ENCODE results near the gene SCN3B. TPM values are rescaled to one million over a fixed set of nuclear protein-coding genes. Genes with fewer than 3 reads are reported as not detected.

The SCN3B gene
- total and polyA plus RNA-seq, 9 of the 15 experiments (the other 6 are each of a cell fraction or from before 2014, with no cell fraction given), result 0.01 to 0.15 (median 0.04) TPM; not detected in 6

GRCh38 chr11:123579482-123579812 lies 75.0 kb downstream of the SCN3B start:
- Histone ChIP-seq H3K4me1 (replicated peaks in 1 of 2; ENCODE audit: control insufficient read depth in 2 of 2, insufficient read depth in 2 of 2, low read length in 2 of 2) (peaks cover 0 to 10% of the 10 kb centered on the region in 2 experiments; a peak in 1 of 5 replicates), H2AFZ (ENCODE audit: low read depth, low read length) (no peak overlapping the region), H3K79me2 (ENCODE audit: control insufficient read depth, insufficient read depth, low read length) (no peaks in the 10 kb centered on the region), H4K20me1 (replicated peaks; ENCODE audit: control insufficient read depth, insufficient read depth, low read length) (peaks cover 4% of the 10 kb centered on the region; the same call in 1 of the 2 replicates), H3K9me1 (ENCODE audit: control insufficient read depth, insufficient read depth, low read length) (no peaks in the 10 kb centered on the region), H3K27ac (ENCODE audit: extremely low read depth, low read depth, low read length) (no peak overlapping the region), H3K36me3 (ENCODE audit: control insufficient read depth, insufficient read depth, low read length) (no peaks in the 10 kb centered on the region), H3K4me3 (no peak overlapping the region), H3K4me2 (ENCODE audit: insufficient read depth, low read length) (no peak overlapping the region), H3K27me3 (ENCODE audit: control insufficient read depth in 2 of 2, insufficient read depth in 2 of 2, low read length in 2 of 2) (peaks cover 0 to 36% of the 10 kb centered on the region in 2 experiments; a peak in 2 of 5 replicates), H3K9ac (ENCODE audit: insufficient read depth in 1 of 2, low read depth in 2 of 2, low read length in 2 of 2) (no peak overlapping the region), H3K9me3 (replicated peaks; ENCODE audit: control insufficient read depth, insufficient read depth, low read depth, low read length) (no peaks in the 10 kb centered on the region)
- CTCF ChIA-PET (ENCODE audit: low intra/inter-chr PET ratio), result interaction anchor here (0.6 kb wide), 1 partner anchor 1160 kb away, joined by 3 read pairs; the partner anchor contains the start of gene NRGN
- in situ Hi-C loops (cut with MboI), result no loop called here
- intact Hi-C loops (cut with micrococcal nuclease), result loop anchor here (5.0 kb wide), 1 partner anchor 277 kb away; no protein-coding TSS in a partner anchor
- FAIRE-seq (no peak), ATAC-seq (no peak), DNase-seq (ENCODE audit: extremely low read depth in 1 of 4, low spot score in 3 of 4) (no peak)
- no TSS peak for BruUV-seq (replicated peaks)
- WGBS (ENCODE audit: insufficient coverage, low coverage, missing lambda C conversion rate), result 0% methylated on average over 5 of the region's 5 CpGs
- POLR2A ChIA-PET, result interaction anchor here (0.7 kb wide), 2 partner anchors 242 to 253 kb away, joined by 3 read pairs; no protein-coding TSS in a partner anchor
- TF ChIP-seq NCOA2 (IDR thresholded peaks at IDR 0.05; ENCODE audit: partially characterized antibody in 2 of 2), result no peak
- no peak for TF ChIP-seq CEBPZ (IDR thresholded peaks at IDR 0.05; ENCODE audit: borderline replicate concordance, low read depth, low read length)
- TF ChIP-seq RAD21 (CRISPR knock-in tag; conservative IDR thresholded peaks at IDR 0.05 in 1 of 2, IDR thresholded peaks at IDR 0.05 in 1 of 2), result no peak
- no peak for TF ChIP-seq ZNF133 (CRISPR knock-in tag; IDR thresholded peaks at IDR 0.05)
- no peak for TF ChIP-seq HDAC8 (tag; IDR thresholded peaks at IDR 0.05)
- no peak for TF ChIP-seq ZNF175 (CRISPR knock-in tag; IDR thresholded peaks at IDR 0.05; ENCODE audit: low read depth)
- TF ChIP-seq ZBTB11 (CRISPR knock-in tag; IDR thresholded peaks at IDR 0.05), result no peak
- no peak for TF ChIP-seq KAT8 (IDR thresholded peaks at IDR 0.05; ENCODE audit: low read depth)
- no peak for TF ChIP-seq MEIS2 (IDR thresholded peaks at IDR 0.05; ENCODE audit: partially characterized antibody)
- TF ChIP-seq E2F4 (CRISPR knock-in tag; IDR thresholded peaks at IDR 0.05; ENCODE audit: low read depth), result no peak
- TF ChIP-seq ZNF785 (CRISPR knock-in tag; IDR thresholded peaks at IDR 0.05), result no peak
- TF ChIP-seq MYNN (IDR thresholded peaks at IDR 0.05), result no peak
- TF ChIP-seq MYNN (CRISPR knock-in tag; IDR thresholded peaks at IDR 0.05), result no peak
- no peak for TF ChIP-seq PRMT5 (CRISPR knock-in tag; IDR thresholded peaks at IDR 0.05)
- TF ChIP-seq ZNF431 (CRISPR knock-in tag; IDR thresholded peaks at IDR 0.05), result no peak
